GM18520 (cell line): ENCODE data around the gene FUCA1.
A peak's percentile ranks its signal among the peaks of the same experiment; 100 is the strongest.
"Not testable (repeated sequence)": the region's sequence is repeated elsewhere in the genome, so short reads cannot be mapped to it uniquely, and the experiment has no call there.

ENCODE experiments used
- ATAC-seq: cut with Tn5 transposase; IDR thresholded peaks from one replicate; pipeline ENCODE4 v1.9.1; 2021; ENCODE audit not compliant: unreplicated experiment

FUCA1 gene

GRCh38 chr1:23803674-23804073 is 64.4 kb downstream of the FUCA1 start:
- no peak for ATAC-seq

DNA sequence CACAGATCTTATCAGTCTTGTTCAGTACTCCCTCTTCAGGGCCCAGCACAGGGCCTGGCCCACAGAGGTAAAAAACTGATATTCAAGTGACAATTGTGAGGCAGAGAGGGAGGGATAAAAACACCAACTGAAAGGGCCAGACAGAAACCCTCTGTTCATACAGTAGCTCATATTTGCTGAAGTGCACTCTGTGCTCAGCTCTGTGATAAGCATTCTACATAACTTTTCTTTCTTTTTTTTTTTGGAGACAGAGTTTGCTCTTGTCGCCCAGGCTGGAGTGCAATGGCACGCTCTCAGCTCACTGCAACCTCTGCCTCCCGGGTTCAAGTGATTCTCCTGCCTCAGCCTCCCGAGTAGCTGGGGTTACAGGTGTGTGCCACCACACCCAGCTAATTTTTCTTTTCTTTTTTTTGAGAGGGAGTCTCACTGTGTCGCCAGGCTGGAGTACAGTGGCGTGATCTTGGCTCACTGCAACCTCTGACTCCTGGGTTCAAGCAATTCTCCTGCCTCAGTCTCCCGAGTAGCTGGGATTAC is 65.2 kb downstream of the FUCA1 start:
- ATAC-seq, result not testable (repeated sequence)

- ATAC-seq, result no peak
Observed at GRCh38 chr1:23801876-23802275, 66.2 kb downstream of the FUCA1 start.

DNA sequence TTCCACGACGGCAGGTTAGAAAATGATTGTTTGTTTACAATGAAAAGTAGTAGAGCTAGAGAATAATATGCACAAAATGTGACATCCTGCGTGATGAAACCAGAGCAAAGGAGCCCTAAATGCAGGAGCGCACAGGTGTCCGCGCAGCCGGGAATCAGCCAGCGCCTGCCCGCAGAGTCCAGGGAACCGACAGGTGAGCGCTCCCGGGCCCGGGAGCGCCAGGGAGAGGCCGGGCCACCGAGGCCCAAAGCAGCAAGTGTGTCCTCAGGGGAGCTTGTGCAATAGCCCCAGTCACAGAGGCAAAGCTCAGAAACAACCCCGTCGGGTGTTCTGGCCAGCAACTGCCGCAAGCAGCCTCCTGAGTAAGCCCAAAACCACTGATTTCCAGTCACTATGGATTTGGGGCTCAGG is 66.7 kb downstream of the FUCA1 start:
- ATAC-seq, result no peak

- ATAC-seq, result peak; percentile 68
Observed at GRCh38 chr1:23800400-23801337, 67.4 kb downstream of the FUCA1 start, which contains the start of gene GALE. Gene GALE (minus strand): TSS chr1:23800754. CDS start chr1:23799007, 1,747 bp downstream.

DNA sequence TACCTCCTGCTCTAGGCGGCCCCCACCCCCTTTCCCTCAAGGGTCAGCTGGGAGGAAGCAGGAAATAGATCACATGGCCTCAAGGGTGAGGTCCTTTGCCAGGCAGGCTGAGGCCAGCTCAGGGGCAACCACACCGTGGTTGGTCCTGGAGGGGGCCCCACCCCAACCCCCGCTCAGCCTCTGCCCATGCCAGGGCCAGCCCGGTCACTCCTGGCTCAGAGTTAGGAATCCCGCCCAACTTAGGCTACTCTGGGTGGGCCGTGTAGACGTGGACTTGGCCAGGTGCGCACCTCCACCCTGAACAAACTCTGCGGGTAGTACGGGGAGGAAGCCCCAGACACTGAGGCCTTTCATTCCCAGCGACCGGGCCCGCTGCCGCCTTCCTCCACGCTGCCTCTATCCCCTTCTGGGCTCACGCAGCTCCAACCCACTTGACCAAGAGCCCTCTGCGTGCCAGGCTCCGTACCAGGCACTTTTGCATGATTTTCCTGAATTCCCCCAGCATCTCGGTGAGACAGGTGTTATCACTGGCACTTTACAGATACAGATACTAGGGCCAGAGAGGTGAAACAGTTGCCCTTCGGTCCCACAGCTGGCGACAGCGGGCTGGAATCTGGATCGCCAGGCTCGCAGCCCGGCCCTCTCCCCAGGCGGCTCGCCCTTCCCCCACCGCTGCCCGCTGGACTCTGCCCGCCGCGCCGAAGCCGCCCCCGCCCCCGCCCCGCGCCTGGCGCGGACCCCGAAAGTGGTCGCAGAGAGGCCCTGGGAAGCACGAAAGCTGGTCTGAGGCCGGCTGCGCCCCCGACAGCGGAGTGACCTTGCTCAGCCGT is 68.3 kb downstream of the FUCA1 start:
- ATAC-seq, result no peak

GRCh38 chr1:23799255-23799569 is 68.9 kb downstream of the FUCA1 start:
- ATAC-seq, result no peak

- no peak for ATAC-seq
Observed at GRCh38 chr1:23798662-23799142, 69.4 kb downstream of the FUCA1 start.

- ATAC-seq, result no peak
Observed at GRCh38 chr1:23797478-23798448, 70.3 kb downstream of the FUCA1 start.

- ATAC-seq, result no peak
Observed at GRCh38 chr1:23796466-23797271, 71.4 kb downstream of the FUCA1 start.

- ATAC-seq, result no peak
Observed at GRCh38 chr1:23795676-23796465, 72.2 kb downstream of the FUCA1 start.
